AG04450 (cell line): Measurements from ENCODE around the gene ZPR1. TPM values are rescaled to one million over a fixed set of nuclear protein-coding genes. Genes with fewer than 3 reads are reported as not detected.

Experiments
- CTCF ChIA-PET: fragments of 300-600, 350-600 bp; formaldehyde crosslinking; extraction: SDS; loops from one replicate; lab custom pipeline; 2022; ENCODE audit warnings: antibody characterized with exemption, inconsistent platforms; lab: Charles Lee
- POLR2A ChIA-PET: fragments of 350-600 bp; formaldehyde crosslinking; extraction: SDS; loops from one replicate; lab custom pipeline; 2021; ENCODE audit warnings: antibody characterized with exemption, inconsistent platforms; lab: Yijun Ruan, JAX
- DNase-seq: peaks from one replicate; pipeline ENCODE4 v3.0.0-alpha.2; 2011; ENCODE audit warnings: low read depth, low spot score
- H3K27ac ChIP-seq: one replicate; pipeline ENCODE4 v1.5.1; 2012; ENCODE audit warnings: low read depth, low read length, control low read depth
- H3K27me3 ChIP-seq: one replicate; pipeline ENCODE4 v1.6.0; 2012; ENCODE audit warnings: low read length; ENCODE audit not compliant: control insufficient read depth, insufficient read depth
- H3K4me3 ChIP-seq: 2 replicates; pipeline ENCODE4 v1.5.1; 2011; ENCODE audit warnings: mild to moderate bottlenecking, low read depth, low read length, control low read depth
- H3K9me3 ChIP-seq: 2 replicates; pipeline ENCODE4 v1.5.1; 2012; ENCODE audit warnings: low read length; ENCODE audit not compliant: control insufficient read depth, insufficient read depth
- CTCF ChIP-seq: IDR thresholded peaks from 2 replicates; pipeline ENCODE4 v1.5.1; 2011; ENCODE audit warnings: low read depth, low read length, control low read depth, inconsistent platforms
- polyA plus RNA-seq: library from polyadenylated mRNA; depleted of rRNA; stranded (reverse); fragments of >200 nt; gene quantifications from 2 replicates; pipeline ENCODE4 v1.2.3, GENCODE V29; 2011; rRNA removed

Gene ZPR1
- polyA plus RNA-seq, 1 experiment: 57.1 TPM

- peaks cover 55% of the 10 kb centered on the region for H3K27me3 ChIP-seq
- ChIA-PET POLR2A (no interaction called here), CTCF (interaction anchor here (1.1 kb wide), 1 partner anchor 8 kb away, joined by 3 read pairs; no protein-coding TSS in a partner anchor)
- TF ChIP-seq CTCF: no peak
- H3K27ac ChIP-seq: no peak overlapping the region
- DNase-seq: no peak
- no peaks in the 10 kb centered on the region for H3K9me3 ChIP-seq
- no peak overlapping the region for H3K4me3 ChIP-seq
These were observed 63.0 kb downstream of the ZPR1 start for GRCh38 chr11:116724813-116725212.

Other genes starting within 250 kb of the ZPR1 start
- 11.8 and 12.3 TPM in 2 replicates for gene BUD13, start 15.0 kb downstream of the ZPR1 start, polyA plus RNA-seq
- gene APOA5, start 3.9 kb upstream of the ZPR1 start, polyA plus RNA-seq: not detected in 2 replicates
- not detected in 2 replicates for gene APOA4, start 35.3 kb upstream of the ZPR1 start, polyA plus RNA-seq
- not detected in 2 replicates for gene APOC3, start 41.9 kb upstream of the ZPR1 start, polyA plus RNA-seq
- gene APOA1, start 49.6 kb upstream of the ZPR1 start, polyA plus RNA-seq: not detected in 2 replicates